Upper lobe of left lung (tissue), 6 donors: Measurements from ENCODE around the gene UBR4. TPM values are rescaled to one million over a fixed set of nuclear protein-coding genes. Genes with fewer than 3 reads are reported as not detected.

ENCODE experiments used
- ATAC-seq, 2 donors: fragments of 200-7000 bp; cut with Tn5 transposase; one replicate each; pipeline ENCODE4 v1.9.1; 2022; ENCODE audit warnings: mild to moderate bottlenecking in 2 of 2, moderate library complexity in 2 of 2; ENCODE audit not compliant: low FRiP score in 2 of 2
- DNase-seq, 2 donors: peaks; one replicate each; pipeline ENCODE4 v3.0.0-alpha.2; 2019 to 2020
- H3K27ac ChIP-seq, 4 donors: fragments of 200-600 bp; sonication (generic); one replicate each; pipeline ENCODE4 v1.5.1; 2016 to 2019
- H3K27me3 ChIP-seq, 4 donors: fragments of 200-600 bp; sonication (generic); one replicate each; pipeline ENCODE4 v1.5.1; 2017 to 2019
- H3K36me3 ChIP-seq, 4 donors: fragments of 200-600 bp; sonication (generic); one replicate each; pipeline ENCODE4 v1.5.1; 2016 to 2019
- H3K4me1 ChIP-seq, 4 donors: fragments of 200-600 bp; sonication (generic); one replicate each; pipeline ENCODE4 v1.5.1; 2018 to 2019
- H3K4me3 ChIP-seq, 4 donors: fragments of 200-600 bp; sonication (generic); one replicate each; pipeline ENCODE4 v1.5.1; 2017 to 2019; ENCODE audit warnings: mild to moderate bottlenecking in 2 of 4, moderate library complexity in 1 of 4
- H3K9me3 ChIP-seq, 4 donors: fragments of 200-600 bp; sonication (generic); one replicate each; pipeline ENCODE4 v1.5.1; 2018 to 2019
- CTCF ChIP-seq, 6 experiments: fragments of 450-650 bp in 4 of 6; fragments of 200-600 bp in 2 of 6; sonication (generic) in 2 of 6; IDR thresholded peaks; one replicate each; pipeline ENCODE4 v1.5.1; 2016 to 2019; ENCODE audit warnings: antibody characterized with exemption in 6 of 6
- EP300 ChIP-seq, 4 donors: sonication (generic); formaldehyde crosslinking; IDR thresholded peaks; one replicate each; pipeline ENCODE4 v1.5.1; 2017; ENCODE audit warnings: antibody characterized with exemption in 4 of 4, control low read depth in 2 of 4
- POLR2A ChIP-seq, 4 donors: fragments of 450-650 bp; IDR thresholded peaks; one replicate each; pipeline ENCODE4 v1.5.1; 2016 to 2017; ENCODE audit warnings: antibody characterized with exemption in 4 of 4, mild to moderate bottlenecking in 2 of 4
- POLR2AphosphoS5 ChIP-seq, 2 donors: sonication (generic); formaldehyde crosslinking; IDR thresholded peaks; one replicate each; pipeline ENCODE4 v1.5.1; 2017; ENCODE audit warnings: antibody characterized with exemption in 2 of 2
- WGBS, 2 donors: methylation state at CpG; one replicate each; pipeline ENCODE4 v1.1.5; 2017 to 2018; 5-methylcytosine and 5-hydroxymethylcytosine counted together
- total RNA-seq, 6 donors: library from RNA; depleted of rRNA in 4 of 6; stranded (reverse); fragments of >200 nt in 4 of 6; gene quantifications; one replicate each; pipeline versions ENCODE4 v1.1.0 to v1.2.1, GENCODE V29; 2016 to 2021
- donor health status: DM: no; HTN: no; CAD: no; lungs with moderate emphysema.
- donor health status: DM: no; HTN: yes; CAD: no; lungs with severe emphysema.

The UBR4 gene
- total RNA-seq, 6 donors from 2014 or later: 101 to 317 (median 135) TPM

GRCh38 chr1:19198820-19199219, 11.2 kb downstream of the UBR4 start:
- no peak overlapping the region for H3K27ac ChIP-seq
- peaks cover 0 to 10% (median 9%) of the 10 kb centered on the region in 4 donors for H3K4me1 ChIP-seq
- H3K27me3 ChIP-seq: no peaks in the 10 kb centered on the region
- peaks cover 29 to 79% (median 50%) of the 10 kb centered on the region in 4 donors for H3K36me3 ChIP-seq
- no peaks in the 10 kb centered on the region for H3K9me3 ChIP-seq
- no peak overlapping the region for H3K4me3 ChIP-seq
- WGBS, 2 donors: 92 to 93% methylated on average over 4 of the region's 4 CpGs
- no peak for TF ChIP-seq CTCF (IDR thresholded peaks at IDR 0.05)
- no peak for TF ChIP-seq POLR2A (IDR thresholded peaks at IDR 0.05)
- no peak for TF ChIP-seq POLR2AphosphoS5 (IDR thresholded peaks at IDR 0.05)
- no peak for TF ChIP-seq EP300 (IDR thresholded peaks at IDR 0.05)
- DNase-seq (no peak), ATAC-seq (no peak)

GRCh38 chr1:19197845-19198244, 12.2 kb downstream of the UBR4 start:
- Histone ChIP-seq H3K4me1 (peaks cover 0 to 3% (median 1%) of the 10 kb centered on the region in 4 donors), H3K27ac (no peak overlapping the region), H3K4me3 (no peak overlapping the region), H3K36me3 (peaks cover 39 to 89% (median 57%) of the 10 kb centered on the region in 4 donors), H3K9me3 (no peaks in the 10 kb centered on the region), H3K27me3 (no peaks in the 10 kb centered on the region)
- WGBS, 2 donors: 79 to 82% methylated on average over 2 of the region's 2 CpGs
- DNase-seq (no peak), ATAC-seq (no peak)
- TF ChIP-seq POLR2AphosphoS5 (IDR thresholded peaks at IDR 0.05) (no peak), CTCF (IDR thresholded peaks at IDR 0.05) (no peak), POLR2A (IDR thresholded peaks at IDR 0.05) (no peak), EP300 (IDR thresholded peaks at IDR 0.05) (no peak)

- DNase-seq: no peak
- Histone ChIP-seq H3K27me3 (no peaks in the 10 kb centered on the region), H3K4me3 (no peak overlapping the region), H3K27ac (no peak overlapping the region), H3K4me1 (no peaks in the 10 kb centered on the region), H3K36me3 (peaks cover 53 to 100% (median 70%) of the 10 kb centered on the region in 4 donors), H3K9me3 (no peaks in the 10 kb centered on the region)
- no peak for ATAC-seq
- no peak for TF ChIP-seq POLR2AphosphoS5 (IDR thresholded peaks at IDR 0.05)
- no peak for TF ChIP-seq POLR2A (IDR thresholded peaks at IDR 0.05)
- no peak for TF ChIP-seq EP300 (IDR thresholded peaks at IDR 0.05)
- TF ChIP-seq CTCF (IDR thresholded peaks at IDR 0.05): no peak
- WGBS, 2 donors: 97 to 99% methylated on average over 3 of the region's 3 CpGs
Measured at GRCh38 chr1:19196331-19196730, 13.7 kb downstream of the UBR4 start.

GRCh38 chr1:19193004-19193403, 17.1 kb downstream of the UBR4 start:
- no peak for ATAC-seq

More at GRCh38 chr1:19193004-19193403, 17.1 kb downstream of the UBR4 start:
- Histone ChIP-seq H3K27ac (no peak overlapping the region), H3K4me3 (no peak overlapping the region), H3K36me3 (peaks cover 49 to 99% (median 66%) of the 10 kb centered on the region in 4 donors), H3K4me1 (no peaks in the 10 kb centered on the region), H3K27me3 (no peaks in the 10 kb centered on the region), H3K9me3 (no peaks in the 10 kb centered on the region)
- DNase-seq: no peak
- TF ChIP-seq CTCF (IDR thresholded peaks at IDR 0.05) (no peak), POLR2A (IDR thresholded peaks at IDR 0.05) (no peak), POLR2AphosphoS5 (IDR thresholded peaks at IDR 0.05) (no peak), EP300 (IDR thresholded peaks at IDR 0.05) (no peak)
- 86 to 95% methylated on average over 3 of the region's 3 CpGs for WGBS, 2 donors
